HepG2 (cell line): ENCODE data around the gene ATG7.

ENCODE experiments used
- HNRNPH1 ChIP-seq: fragments of 200-400 bp; formaldehyde crosslinking; optimal IDR thresholded peaks from 2 replicates; pipeline ENCODE3; 2017; ENCODE audit warnings: mild to moderate bottlenecking, low read depth, low read length
- POLR2A ChIP-seq, 2 experiments: IDR thresholded peaks; 2 replicates each; pipeline ENCODE4 v1.6.1; 2011; ENCODE audit warnings: low read depth in 2 of 2, low read length in 2 of 2, mild to moderate bottlenecking in 1 of 2, moderate library complexity in 1 of 2; ENCODE audit not compliant: insufficient read depth in 1 of 2
- RBFOX2 ChIP-seq: fragments of 200-400 bp; formaldehyde crosslinking; IDR thresholded peaks from 2 replicates; pipeline ENCODE4 v1.6.1; 2017; ENCODE audit warnings: low read depth, mild to moderate bottlenecking, low read length
- TF ChIP-seq, protein P1 (sequence below): sonication (generic); formaldehyde crosslinking; IDR thresholded peaks from 2 replicates; pipeline ENCODE4 v1.5.0; 2020; ENCODE audit warnings: missing genetic modification reagents
- TF ChIP-seq, protein P2 (sequence below): fragments of 450-650 bp; IDR thresholded peaks from 2 replicates; pipeline ENCODE4 v1.6.1; 2017

DNA sequence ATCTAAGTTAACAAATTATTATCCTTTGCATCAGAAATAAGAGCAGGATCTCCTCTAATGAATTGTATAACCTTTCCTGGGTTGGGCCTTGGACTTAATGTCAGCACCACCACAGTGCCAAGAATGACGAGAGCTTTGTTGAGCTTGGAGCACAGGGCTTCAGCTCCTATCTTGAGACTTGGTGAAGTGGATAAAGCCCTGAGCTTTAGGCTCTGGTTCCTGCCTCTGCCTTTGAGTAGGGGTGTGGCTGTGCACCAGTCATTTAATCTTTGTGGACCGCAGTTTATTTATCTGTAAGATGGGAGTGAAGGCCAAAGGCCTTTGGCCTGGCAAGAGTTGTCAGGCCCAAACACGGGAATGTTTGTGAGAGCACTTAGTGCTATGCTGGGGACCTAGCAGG, 209.4 kb downstream of the ATG7 start:
- TF ChIP-seq, protein P1, sequence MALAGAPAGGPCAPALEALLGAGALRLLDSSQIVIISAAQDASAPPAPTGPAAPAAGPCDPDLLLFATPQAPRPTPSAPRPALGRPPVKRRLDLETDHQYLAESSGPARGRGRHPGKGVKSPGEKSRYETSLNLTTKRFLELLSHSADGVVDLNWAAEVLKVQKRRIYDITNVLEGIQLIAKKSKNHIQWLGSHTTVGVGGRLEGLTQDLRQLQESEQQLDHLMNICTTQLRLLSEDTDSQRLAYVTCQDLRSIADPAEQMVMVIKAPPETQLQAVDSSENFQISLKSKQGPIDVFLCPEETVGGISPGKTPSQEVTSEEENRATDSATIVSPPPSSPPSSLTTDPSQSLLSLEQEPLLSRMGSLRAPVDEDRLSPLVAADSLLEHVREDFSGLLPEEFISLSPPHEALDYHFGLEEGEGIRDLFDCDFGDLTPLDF (CRISPR knock-in tag) = no peak
- TF ChIP-seq POLR2A (IDR thresholded peaks at IDR 0.05; ENCODE audit: insufficient read depth in 1 of 2, low read depth in 2 of 2, low read length in 2 of 2) (no peak), HNRNPH1 (no peak), RBFOX2 (no peak)
- TF ChIP-seq, protein P2, sequence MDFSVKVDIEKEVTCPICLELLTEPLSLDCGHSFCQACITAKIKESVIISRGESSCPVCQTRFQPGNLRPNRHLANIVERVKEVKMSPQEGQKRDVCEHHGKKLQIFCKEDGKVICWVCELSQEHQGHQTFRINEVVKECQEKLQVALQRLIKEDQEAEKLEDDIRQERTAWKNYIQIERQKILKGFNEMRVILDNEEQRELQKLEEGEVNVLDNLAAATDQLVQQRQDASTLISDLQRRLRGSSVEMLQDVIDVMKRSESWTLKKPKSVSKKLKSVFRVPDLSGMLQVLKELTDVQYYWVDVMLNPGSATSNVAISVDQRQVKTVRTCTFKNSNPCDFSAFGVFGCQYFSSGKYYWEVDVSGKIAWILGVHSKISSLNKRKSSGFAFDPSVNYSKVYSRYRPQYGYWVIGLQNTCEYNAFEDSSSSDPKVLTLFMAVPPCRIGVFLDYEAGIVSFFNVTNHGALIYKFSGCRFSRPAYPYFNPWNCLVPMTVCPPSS = no peak
